CD4-positive, CD25-positive, alpha-beta regulatory T cell (primary cell): ENCODE measurements around the gene ATP1B1. TPM values are rescaled to one million over a fixed set of nuclear protein-coding genes. Genes with fewer than 3 reads are reported as not detected.
A peak's percentile ranks its signal among the peaks of the same experiment; 100 is the strongest.

Experiments
- ATAC-seq, 2 donors: fragments of 150-1000 bp; cut with Tn5 transposase; one replicate each; pipeline ENCODE4 v1.10.0; 2021; ENCODE audit warnings: low read depth in 2 of 2, moderate number of reproducible peaks in 2 of 2, moderate library complexity in 1 of 2
- DNase-seq, 3 donors: peaks; one replicate each; pipeline versions ENCODE4 v3.0.0 to v3.0.0-alpha.2; 2012 to 2022; ENCODE audit warnings: mixed read lengths in 1 of 3
- H3K27ac ChIP-seq: one replicate; pipeline ENCODE4 v1.7.0; 2013; ENCODE audit warnings: mild to moderate bottlenecking, low read length; ENCODE audit not compliant: insufficient read depth, poor library complexity, severe bottlenecking
- H3K27me3 ChIP-seq: one replicate; pipeline ENCODE4 v1.7.0; 2013; ENCODE audit warnings: low read length; ENCODE audit not compliant: control insufficient read depth, insufficient read depth
- H3K36me3 ChIP-seq: one replicate; pipeline ENCODE4 v1.7.0; 2013; ENCODE audit warnings: mild to moderate bottlenecking, low read length, moderate library complexity; ENCODE audit not compliant: control insufficient read depth, insufficient read depth
- H3K4me1 ChIP-seq: 2 replicates; pipeline ENCODE4 v1.7.0; 2013; ENCODE audit warnings: mild to moderate bottlenecking, low read length; ENCODE audit not compliant: insufficient read depth, control insufficient read depth, poor library complexity, severe bottlenecking
- H3K4me3 ChIP-seq: one replicate; pipeline ENCODE4 v1.7.0; 2013; ENCODE audit warnings: low read depth, mild to moderate bottlenecking, low read length, moderate library complexity
- H3K9me3 ChIP-seq, 2 experiments: 1 replicate in 1 of 2; 2 replicates in 1 of 2; pipeline ENCODE4 v1.7.0; 2013; ENCODE audit warnings: low read length in 2 of 2, mild to moderate bottlenecking in 1 of 2, moderate library complexity in 1 of 2; ENCODE audit not compliant: control insufficient read depth in 2 of 2
- H3K27ac Mint-ChIP-seq, 3 donors: one replicate each; pipeline ENCODE4 v1.8.0; 2020 to 2022; ENCODE audit warnings: mild to moderate bottlenecking in 3 of 3, mixed read lengths in 3 of 3, moderate library complexity in 2 of 3
- H3K27me3 Mint-ChIP-seq: one replicate; pipeline ENCODE4 v1.8.0; 2022; ENCODE audit warnings: mild to moderate bottlenecking, mixed read lengths
- H3K36me3 Mint-ChIP-seq: one replicate; pipeline ENCODE4 v1.8.0; 2020; ENCODE audit warnings: mixed read lengths
- H3K4me1 Mint-ChIP-seq, 4 donors: one replicate each; pipeline ENCODE4 v1.8.0; 2020 to 2022; ENCODE audit warnings: mixed read lengths in 4 of 4, mild to moderate bottlenecking in 1 of 4
- H3K4me3 Mint-ChIP-seq, 4 donors: one replicate each; pipeline ENCODE4 v1.8.0; 2020 to 2022; ENCODE audit warnings: mild to moderate bottlenecking in 4 of 4, mixed read lengths in 4 of 4, moderate library complexity in 3 of 4
- H3K9me3 Mint-ChIP-seq, 7 donors: one replicate each; pipeline ENCODE4 v1.8.0; 2020 to 2022; ENCODE audit warnings: mixed read lengths in 7 of 7, mild to moderate bottlenecking in 3 of 7, moderate library complexity in 2 of 7
- polyA plus RNA-seq, 4 donors: library from polyadenylated mRNA; unstranded; fragments of 300-500 nt; fragmentation: Illumina TruSeq; gene quantifications; one replicate each; pipeline ENCODE4 v1.2.3, GENCODE V29; 2021
- total RNA-seq: library from RNA; stranded (reverse); gene quantifications from one replicate; pipeline ENCODE4 v1.2.3, GENCODE V29; 2022

ATP1B1 gene
- total and polyA plus RNA-seq, 5 donors from 2014 or later: 3.1 to 25.0 (median 7.0) TPM

- Histone ChIP-seq H3K4me3 (peak overlapping the region; percentile 90), H3K27me3 (peaks cover 5% of the 10 kb centered on the region), H3K36me3 (peaks cover 4% of the 10 kb centered on the region), H3K4me1 (peaks cover 37% of the 10 kb centered on the region), H3K27ac (peak overlapping the region; percentile 74), H3K9me3 (no peaks in the 10 kb centered on the region)
- peaks cover under 1% of the 10 kb centered on the region for H3K36me3 Mint-ChIP-seq
- no peaks in the 10 kb centered on the region for H3K9me3 Mint-ChIP-seq
- DNase-seq (peak in 1 of 3 donors; percentile 30), ATAC-seq (no peak)
- no peaks in the 10 kb centered on the region for H3K27me3 Mint-ChIP-seq
- H3K4me3 Mint-ChIP-seq: peak overlapping the region; percentile 87 to 96 (median 92)
- peak overlapping the region; percentile 27 to 90 (median 68) for H3K27ac Mint-ChIP-seq
- peaks cover 23 to 46% (median 30%) of the 10 kb centered on the region in 4 donors for H3K4me1 Mint-ChIP-seq
These were observed 572 bp downstream of the ATP1B1 start for GRCh38 chr1:169106921-169107602.

- peak in 1 of 3 donors; percentile 37 for DNase-seq
- peaks cover 26 to 46% (median 31%) of the 10 kb centered on the region in 4 donors for H3K4me1 Mint-ChIP-seq
These were observed 1.2 kb downstream of the ATP1B1 start for GRCh38 chr1:169107603-169108208.

GRCh38 chr1:169108223-169108622 lies 1.7 kb downstream of the ATP1B1 start:
- Histone ChIP-seq H3K27ac (peak overlapping the region; percentile 74), H3K9me3 (no peaks in the 10 kb centered on the region), H3K27me3 (peaks cover 5% of the 10 kb centered on the region), H3K4me3 (peak overlapping the region; percentile 90), H3K36me3 (peaks cover 9% of the 10 kb centered on the region), H3K4me1 (peaks cover 37% of the 10 kb centered on the region)
- DNase-seq (no peak), ATAC-seq (no peak)
- Mint-ChIP-seq H3K4me3 (peak overlapping the region; percentile 87 to 93 (median 92)), H3K36me3 (peaks cover 8% of the 10 kb centered on the region), H3K9me3 (no peaks in the 10 kb centered on the region), H3K27ac (peak overlapping the region; percentile 14 to 88 (median 27)), H3K4me1 (peaks cover 26 to 46% (median 31%) of the 10 kb centered on the region in 4 donors), H3K27me3 (no peaks in the 10 kb centered on the region)

More at GRCh38 chr1:169107603-169108208, 1.2 kb downstream of the ATP1B1 start:
- Histone ChIP-seq H3K4me1 (peaks cover 37% of the 10 kb centered on the region), H3K27ac (peak overlapping the region; percentile 74), H3K9me3 (no peaks in the 10 kb centered on the region), H3K27me3 (peaks cover 5% of the 10 kb centered on the region), H3K4me3 (peak overlapping the region; percentile 90), H3K36me3 (peaks cover 9% of the 10 kb centered on the region)
- no peak for ATAC-seq
- no peaks in the 10 kb centered on the region for H3K9me3 Mint-ChIP-seq
- H3K27me3 Mint-ChIP-seq: no peaks in the 10 kb centered on the region
- peaks cover 7% of the 10 kb centered on the region for H3K36me3 Mint-ChIP-seq
- H3K4me3 Mint-ChIP-seq: peak overlapping the region; percentile 87 to 93 (median 92)
- H3K27ac Mint-ChIP-seq: peak overlapping the region; percentile 27 to 88 (median 68)

GRCh38 chr1:169108863-169109560 lies 2.5 kb downstream of the ATP1B1 start:
- ATAC-seq: peak in 1 of 2 donors; percentile 19
- no peaks in the 10 kb centered on the region for H3K9me3 Mint-ChIP-seq
- peaks cover 9% of the 10 kb centered on the region for H3K36me3 ChIP-seq
- peaks cover 14% of the 10 kb centered on the region for H3K36me3 Mint-ChIP-seq
- H3K4me1 Mint-ChIP-seq: peaks cover 29 to 46% (median 32%) of the 10 kb centered on the region in 4 donors
- H3K27me3 Mint-ChIP-seq: no peaks in the 10 kb centered on the region
- H3K27ac Mint-ChIP-seq: peak overlapping the region; percentile 18 to 91 (median 27)
- H3K9me3 ChIP-seq: no peaks in the 10 kb centered on the region
- peak in 2 of 3 donors; percentile 28 to 65 for DNase-seq
- H3K4me3 Mint-ChIP-seq: peak overlapping the region; percentile 87 to 93 (median 92)
- peak overlapping the region; percentile 74 for H3K27ac ChIP-seq
- peaks cover 37% of the 10 kb centered on the region for H3K4me1 ChIP-seq
- H3K4me3 ChIP-seq: peak overlapping the region; percentile 90
- peaks cover 5% of the 10 kb centered on the region for H3K27me3 ChIP-seq

GRCh38 chr1:169109561-169110134 lies 3.2 kb downstream of the ATP1B1 start:
- Histone ChIP-seq H3K27me3 (peaks cover 3% of the 10 kb centered on the region), H3K4me1 (peaks cover 37% of the 10 kb centered on the region), H3K4me3 (peak overlapping the region; percentile 72), H3K9me3 (no peaks in the 10 kb centered on the region), H3K36me3 (peaks cover 13% of the 10 kb centered on the region), H3K27ac (peak overlapping the region; percentile 74)
- peak overlapping the region; percentile 87 to 93 (median 92) for H3K4me3 Mint-ChIP-seq
- peak overlapping the region in 2 of 3 donors; percentile 27 to 91 for H3K27ac Mint-ChIP-seq
- H3K27me3 Mint-ChIP-seq: no peaks in the 10 kb centered on the region
- ATAC-seq: no peak
- H3K36me3 Mint-ChIP-seq: peaks cover 14% of the 10 kb centered on the region
- no peak for DNase-seq
- no peaks in the 10 kb centered on the region for H3K9me3 Mint-ChIP-seq
- peaks cover 29 to 45% (median 33%) of the 10 kb centered on the region in 4 donors for H3K4me1 Mint-ChIP-seq

DNA sequence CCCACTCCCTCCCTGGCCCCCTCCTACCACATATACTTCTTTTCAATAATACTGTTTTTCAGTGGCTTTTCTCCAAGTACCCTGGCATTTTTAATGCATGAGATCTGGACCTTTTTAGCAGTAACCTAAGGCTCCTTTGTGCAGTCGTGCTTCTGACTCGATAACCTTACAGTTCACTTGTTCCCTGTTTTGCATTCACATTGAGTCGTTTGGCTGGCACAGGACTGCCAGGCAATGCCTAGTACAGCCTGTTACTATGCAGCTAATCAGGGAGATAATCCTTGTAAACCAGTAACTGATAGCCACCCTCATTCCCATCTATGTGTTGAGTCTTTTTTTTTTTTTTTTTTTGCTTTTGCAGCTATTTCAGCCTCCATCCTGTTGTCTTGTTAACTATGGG lies 3.7 kb downstream of the ATP1B1 start:
- Histone ChIP-seq H3K27me3 (no peaks in the 10 kb centered on the region), H3K9me3 (no peaks in the 10 kb centered on the region), H3K4me1 (peaks cover 32% of the 10 kb centered on the region), H3K36me3 (peaks cover 13% of the 10 kb centered on the region), H3K4me3 (peak overlapping the region; percentile 72), H3K27ac (no peak overlapping the region)
- ATAC-seq (no peak), DNase-seq (no peak)
- H3K27ac Mint-ChIP-seq: peak overlapping the region in 2 of 3 donors; percentile 27 to 91
- no peaks in the 10 kb centered on the region for H3K9me3 Mint-ChIP-seq
- peaks cover 14% of the 10 kb centered on the region for H3K36me3 Mint-ChIP-seq
- H3K4me3 Mint-ChIP-seq: peak overlapping the region; percentile 87 to 93 (median 92)
- H3K4me1 Mint-ChIP-seq: peaks cover 29 to 39% (median 31%) of the 10 kb centered on the region in 4 donors
- no peaks in the 10 kb centered on the region for H3K27me3 Mint-ChIP-seq

DNA sequence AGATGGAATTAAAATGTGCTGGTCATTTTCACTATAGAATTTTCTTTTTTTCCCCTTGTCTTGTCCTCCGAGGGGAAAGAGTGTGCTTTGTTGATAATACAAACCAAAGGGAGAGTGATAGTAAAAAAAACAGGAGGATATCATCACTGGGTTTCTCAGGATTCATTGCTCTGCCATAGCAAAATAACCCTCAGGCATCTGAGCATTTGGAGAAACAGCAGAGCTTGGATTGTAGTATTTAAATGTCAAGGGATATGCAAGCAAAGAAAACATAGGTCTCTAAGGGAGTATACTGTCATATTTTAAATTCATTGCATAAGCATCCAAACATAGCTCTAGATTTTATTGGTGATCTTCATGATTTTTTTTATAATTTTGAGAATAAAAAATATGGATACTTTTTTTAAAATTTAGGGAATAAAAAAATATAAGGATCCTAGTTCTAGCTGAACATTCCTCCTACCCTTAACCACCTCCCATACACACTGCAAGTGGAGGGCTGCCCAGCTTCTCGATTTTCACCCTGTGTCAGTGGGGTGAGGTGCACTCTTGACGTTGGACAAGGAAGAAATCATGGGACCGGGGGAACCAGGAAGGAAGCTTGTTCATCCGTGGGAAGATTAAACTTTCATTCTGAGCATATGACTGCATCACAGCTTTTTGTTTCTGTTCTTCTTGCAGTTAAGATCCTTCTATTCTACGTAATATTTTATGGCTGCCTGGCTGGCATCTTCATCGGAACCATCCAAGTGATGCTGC lies 4.4 kb downstream of the ATP1B1 start:
- no peaks in the 10 kb centered on the region for H3K9me3 Mint-ChIP-seq
- no peak overlapping the region for H3K27ac Mint-ChIP-seq
- H3K27me3 ChIP-seq: no peaks in the 10 kb centered on the region
- H3K4me1 ChIP-seq: peaks cover 27% of the 10 kb centered on the region
- H3K36me3 ChIP-seq: peaks cover 13% of the 10 kb centered on the region
- peaks cover 14% of the 10 kb centered on the region for H3K36me3 Mint-ChIP-seq
- H3K4me3 Mint-ChIP-seq: peak overlapping the region in 3 of 4 donors; percentile 90 to 93 (median 93)
- no peaks in the 10 kb centered on the region for H3K27me3 Mint-ChIP-seq
- no peaks in the 10 kb centered on the region for H3K9me3 ChIP-seq
- peak overlapping the region; percentile 24 for H3K4me3 ChIP-seq
- DNase-seq (no peak), ATAC-seq (no peak)
- no peak overlapping the region for H3K27ac ChIP-seq
- H3K4me1 Mint-ChIP-seq: peaks cover 29 to 38% (median 31%) of the 10 kb centered on the region in 4 donors
